T-helper 1 cell treated with Interleukin-12 subunit alpha and Interleukin-12 subunit beta and Interleukin-4 antibody, amounts not matched to agents 30 ng/mL and 1 ng/mL, for 36 hours (primary cell): Measurements from ENCODE around the gene ISOC1. TPM values are rescaled to one million over a fixed set of nuclear protein-coding genes. Genes with fewer than 3 reads are reported as not detected.

Experiments used
- intact Hi-C: fragments of 100-400 bp; cut with micrococcal nuclease; formaldehyde crosslinking; loops from one replicate; pipeline ENCODE4 v1.15.1; 2024
- total RNA-seq: library from RNA; stranded (reverse); gene quantifications from 2 replicates; pipeline ENCODE4 v1.2.3, GENCODE V29; 2022

The ISOC1 gene
- 18.8 and 20.2 TPM in 2 replicates for total RNA-seq

GRCh38 chr5:129094087-129094923 lies at the start of gene ISOC1:
Gene ISOC1 (plus strand): TSS chr5:129094749. CDS start chr5:129094767, 18 bp downstream.
- intact Hi-C loops = loop anchor here (1.0 to 5.0 kb wide), 6 partner anchors 20 to 1577 kb away; partner anchors contain the start of genes PRRC1 and SLC12A2

- intact Hi-C loops = no loop called here
Observed at GRCh38 chr5:129046151-129046550, 48.4 kb upstream of the ISOC1 start.

GRCh38 chr5:129048509-129048908 lies 46.0 kb upstream of the ISOC1 start:
- intact Hi-C loops = no loop called here

- intact Hi-C loops = no loop called here
Observed at GRCh38 chr5:129049126-129049799, 45.3 kb upstream of the ISOC1 start.

- intact Hi-C loops = no loop called here
Observed at GRCh38 chr5:129051283-129051682, 43.3 kb upstream of the ISOC1 start.

- intact Hi-C loops = no loop called here
Observed at GRCh38 chr5:129053438-129053837, 41.1 kb upstream of the ISOC1 start.

GRCh38 chr5:129057329-129057728 lies 37.2 kb upstream of the ISOC1 start:
- intact Hi-C loops = no loop called here

- intact Hi-C loops = no loop called here
Observed at GRCh38 chr5:129061849-129062248, 32.7 kb upstream of the ISOC1 start.

- intact Hi-C loops = no loop called here
Observed at GRCh38 chr5:129063483-129064113, 31.0 kb upstream of the ISOC1 start.

- intact Hi-C loops = no loop called here
Observed at GRCh38 chr5:129065721-129066120, 28.8 kb upstream of the ISOC1 start.

GRCh38 chr5:129067745-129068144 lies 26.8 kb upstream of the ISOC1 start:
- intact Hi-C loops = no loop called here

- intact Hi-C loops = no loop called here
Observed at GRCh38 chr5:129069292-129069691, 25.3 kb upstream of the ISOC1 start.

GRCh38 chr5:129073111-129073510 lies 21.4 kb upstream of the ISOC1 start:
- intact Hi-C loops = no loop called here

- intact Hi-C loops = no loop called here
Observed at GRCh38 chr5:129074903-129075302, 19.6 kb upstream of the ISOC1 start.

- intact Hi-C loops = no loop called here
Observed at GRCh38 chr5:129077433-129078075, 17.0 kb upstream of the ISOC1 start.

GRCh38 chr5:129078247-129078646 lies 16.3 kb upstream of the ISOC1 start:
- intact Hi-C loops = no loop called here

- intact Hi-C loops = no loop called here
Observed at GRCh38 chr5:129078660-129079059, 15.9 kb upstream of the ISOC1 start.

GRCh38 chr5:129079496-129079895 lies 15.1 kb upstream of the ISOC1 start:
- intact Hi-C loops = no loop called here

- intact Hi-C loops = no loop called here
Observed at GRCh38 chr5:129080766-129081165, 13.8 kb upstream of the ISOC1 start.

- intact Hi-C loops = no loop called here
Observed at GRCh38 chr5:129082225-129083136, 12.1 kb upstream of the ISOC1 start.
